HepG2 (cell line): ENCODE results near the gene SERPINA6. TPM values are rescaled to one million over a fixed set of nuclear protein-coding genes. Genes with fewer than 3 reads are reported as not detected.

Source experiments
- ARHGAP35 ChIP-seq: sonication (generic); formaldehyde crosslinking; IDR thresholded peaks from 2 replicates; pipeline ENCODE4 v1.9.0; 2022; ENCODE audit warnings: mild to moderate bottlenecking, inconsistent platforms, moderate library complexity, missing genetic modification reagents, borderline replicate concordance
- ATF3 ChIP-seq: sonication (generic); formaldehyde crosslinking; IDR thresholded peaks from 2 replicates; pipeline ENCODE4 v1.4.0; 2020; ENCODE audit warnings: missing genetic modification reagents
- BRCA1 ChIP-seq: sonication (generic); formaldehyde crosslinking; IDR thresholded peaks from 2 replicates; pipeline ENCODE4 v1.4.0; 2020; ENCODE audit warnings: missing genetic modification reagents
- ELF3 ChIP-seq: IDR thresholded peaks from 2 replicates; pipeline ENCODE4 v1.6.1; 2016; ENCODE audit warnings: missing genetic modification reagents, missing compliant biosample characterization
- HIVEP1 ChIP-seq: sonication (generic); formaldehyde crosslinking; IDR thresholded peaks from 2 replicates; pipeline ENCODE4 v1.4.0; 2020; ENCODE audit warnings: mild to moderate bottlenecking, missing genetic modification reagents
- IRF9 ChIP-seq: sonication (generic); formaldehyde crosslinking; IDR thresholded peaks from 2 replicates; pipeline ENCODE4 v1.8.0; 2022; ENCODE audit warnings: missing genetic modification reagents, mild to moderate bottlenecking, borderline replicate concordance
- MAX ChIP-seq: IDR thresholded peaks from 2 replicates; pipeline ENCODE4 v1.6.1; 2012; ENCODE audit warnings: inconsistent platforms
- SMC3 ChIP-seq: IDR thresholded peaks from 2 replicates; pipeline ENCODE4 v1.6.1; 2011; ENCODE audit warnings: low read length, improper control_type of control experiment
- TBX2 ChIP-seq: sonication (generic); formaldehyde crosslinking; IDR thresholded peaks from 2 replicates; pipeline ENCODE4 v1.5.0; 2020; ENCODE audit warnings: missing genetic modification reagents, mild to moderate bottlenecking, borderline replicate concordance
- YY1 ChIP-seq: IDR thresholded peaks from 2 replicates; pipeline ENCODE4 v1.6.1; 2011; ENCODE audit warnings: low read length, low read depth, moderate library complexity, mild to moderate bottlenecking; ENCODE audit not compliant: insufficient read depth, insufficient replicate concordance
- ZBTB14 ChIP-seq: sonication (generic); formaldehyde crosslinking; IDR thresholded peaks from 2 replicates; pipeline ENCODE4 v1.4.0; 2020; ENCODE audit warnings: missing genetic modification reagents
- ZFX ChIP-seq: sonication (generic); formaldehyde crosslinking; IDR thresholded peaks from 2 replicates; pipeline ENCODE4 v1.4.0; 2020; ENCODE audit warnings: mild to moderate bottlenecking, low read depth, missing genetic modification reagents, moderate library complexity
- ZMAT5 ChIP-seq: sonication (generic); formaldehyde crosslinking; IDR thresholded peaks from 2 replicates; pipeline ENCODE4 v1.5.0; 2020; ENCODE audit warnings: mild to moderate bottlenecking, low read depth, missing genetic modification reagents, borderline replicate concordance
- ZNF12 ChIP-seq: sonication (generic); formaldehyde crosslinking; IDR thresholded peaks from 2 replicates; pipeline ENCODE4 v1.5.0; 2020; ENCODE audit warnings: missing genetic modification reagents
- ZNF142 ChIP-seq: sonication (generic); formaldehyde crosslinking; IDR thresholded peaks from 2 replicates; pipeline ENCODE4 v1.4.0; 2020; ENCODE audit warnings: missing genetic modification reagents
- ZNF354B ChIP-seq: sonication (generic); formaldehyde crosslinking; IDR thresholded peaks from 2 replicates; pipeline ENCODE4 v1.8.0; 2022; ENCODE audit warnings: mild to moderate bottlenecking, missing genetic modification reagents
- ZNF883 ChIP-seq: sonication (generic); formaldehyde crosslinking; IDR thresholded peaks from 2 replicates; pipeline ENCODE4 v1.5.1; 2020; ENCODE audit warnings: mild to moderate bottlenecking, missing genetic modification reagents; ENCODE audit errors: not compliant biosample characterization
- ZUFSP ChIP-seq: sonication (generic); formaldehyde crosslinking; IDR thresholded peaks from 2 replicates; pipeline ENCODE4 v1.9.0; 2021; ENCODE audit warnings: missing genetic modification reagents, mild to moderate bottlenecking, borderline replicate concordance
- polyA plus RNA-seq, 8 experiments: library from polyadenylated mRNA; depleted of rRNA in 3 of 8; stranded (reverse) in 7 of 8; unstranded in 1 of 8; fragments of >200 nt; fragmentation: Illumina TruSeq in 4 of 8; extraction: Trizol in 4 of 8; gene quantifications; 2 replicates each; pipeline versions ENCODE4 v1.2.1 to v1.2.3, GENCODE V29; 2011 to 2016; ENCODE audit warnings: low read depth in 4 of 8, missing spikeins in 1 of 8, mixed read lengths in 1 of 8; ENCODE audit not compliant: insufficient read depth in 1 of 8
- total RNA-seq, 5 experiments: library from RNA; depleted of rRNA; stranded (reverse); fragments of >200 nt; fragmentation: Illumina TruSeq; extraction: Trizol; gene quantifications; 2 replicates each; pipeline ENCODE4 v1.2.3, GENCODE V29; 2016; ENCODE audit warnings: low read depth in 1 of 5

Gene SERPINA6
- total and polyA plus RNA-seq, 2 of the 13 experiments (the other 11 are each of a cell fraction or from before 2014, with no cell fraction given) = 260 to 333 TPM

GRCh38 chr14:94356379-94357056, 33.4 kb upstream of the SERPINA6 start (continued):
- TF ChIP-seq ZUFSP (CRISPR knock-in tag) = no peak
- TF ChIP-seq ATF3 (CRISPR knock-in tag) = no peak
- no peak for TF ChIP-seq HIVEP1 (CRISPR knock-in tag)
- TF ChIP-seq ZNF883 = no peak
- TF ChIP-seq BRCA1 (CRISPR knock-in tag) = no peak
- TF ChIP-seq ELF3 (CRISPR knock-in tag) = 0 out of 2 replicates have a peak, but pooled peaks have one; percentile 13
- no peak for TF ChIP-seq ZFX (CRISPR knock-in tag)
- no peak for TF ChIP-seq SMC3
- TF ChIP-seq YY1 = no peak
- TF ChIP-seq ZNF12 = peak; percentile 86
- TF ChIP-seq TBX2 = no peak
- no peak for TF ChIP-seq IRF9 (CRISPR knock-in tag)
- TF ChIP-seq ARHGAP35 = no peak
- no peak for TF ChIP-seq ZNF142 (CRISPR knock-in tag)
- no peak for TF ChIP-seq ZNF354B
- TF ChIP-seq ZBTB14 (CRISPR knock-in tag) = no peak
- TF ChIP-seq MAX = peak; percentile 43; the same call in 1 of the 2 replicates
- TF ChIP-seq ZMAT5 (CRISPR knock-in tag) = no peak
